Parathyroid adenoma (tissue), 2 donors: Measurements from ENCODE around the gene VPS13D.

Source experiments
- H2AFZ ChIP-seq: fragments of 300-600 bp; sonication (generic); one replicate; pipeline ENCODE4 v1.7.0; 2017; ENCODE audit warnings: antibody characterized with exemption, mild to moderate bottlenecking
- H3K27ac ChIP-seq: fragments of 300-600 bp; sonication (generic); one replicate; pipeline ENCODE4 v1.7.0; 2017
- H3K27me3 ChIP-seq: fragments of 300-600 bp; sonication (generic); one replicate; pipeline ENCODE4 v1.7.0; 2017; ENCODE audit warnings: low read length; ENCODE audit not compliant: control insufficient read depth, insufficient read depth
- H3K36me3 ChIP-seq: fragments of 300-600 bp; sonication (generic); one replicate; pipeline ENCODE4 v1.7.0; 2017; ENCODE audit warnings: low read length; ENCODE audit not compliant: control insufficient read depth, insufficient read depth
- H3K4me1 ChIP-seq: fragments of 300-600 bp; sonication (generic); one replicate; pipeline ENCODE4 v1.7.0; 2017; ENCODE audit warnings: control low read depth
- H3K4me2 ChIP-seq: fragments of 300-600 bp; sonication (generic); one replicate; pipeline ENCODE4 v1.7.0; 2017; ENCODE audit warnings: low read length
- H3K4me3 ChIP-seq: fragments of 300-600 bp; sonication (generic); one replicate; pipeline ENCODE4 v1.7.0; 2017; ENCODE audit warnings: low read depth, low read length
- H3K79me2 ChIP-seq: fragments of 300-600 bp; sonication (generic); one replicate; pipeline ENCODE4 v1.7.0; 2017; ENCODE audit warnings: control low read depth
- H3K9ac ChIP-seq: fragments of 300-600 bp; sonication (generic); one replicate; pipeline ENCODE4 v1.7.0; 2017; ENCODE audit warnings: mild to moderate bottlenecking
- H3K9me3 ChIP-seq: fragments of 300-600 bp; sonication (generic); one replicate; pipeline ENCODE4 v1.7.0; 2017; ENCODE audit warnings: low read length; ENCODE audit not compliant: control insufficient read depth
- CTCF ChIP-seq: fragments of 300-600 bp; sonication (generic); IDR thresholded peaks from one replicate; pipeline ENCODE4 v1.7.0; 2017; ENCODE audit warnings: antibody characterized with exemption, mild to moderate bottlenecking
- donor health status: primary hyperparathyroidism.

VPS13D gene

GRCh38 chr1:12441414-12442105, 211.7 kb downstream of the VPS13D start:
- Histone ChIP-seq H3K9ac (no peak overlapping the region), H3K4me1 (no peaks in the 10 kb centered on the region), H3K27me3 (no peaks in the 10 kb centered on the region), H3K4me3 (no peak overlapping the region), H3K9me3 (no peaks in the 10 kb centered on the region), H3K79me2 (no peaks in the 10 kb centered on the region), H3K4me2 (no peak overlapping the region), H2AFZ (no peak overlapping the region), H3K36me3 (no peaks in the 10 kb centered on the region), H3K27ac (no peak overlapping the region)
- no peak for TF ChIP-seq CTCF

GRCh38 chr1:12442217-12442616, 212.4 kb downstream of the VPS13D start:
- no peak overlapping the region for H2AFZ ChIP-seq
- H3K9ac ChIP-seq = no peak overlapping the region
- H3K79me2 ChIP-seq = no peaks in the 10 kb centered on the region
- peaks cover 5% of the 10 kb centered on the region for H3K4me1 ChIP-seq
- no peak overlapping the region for H3K27ac ChIP-seq
- H3K4me3 ChIP-seq = no peak overlapping the region
- no peaks in the 10 kb centered on the region for H3K27me3 ChIP-seq
- no peaks in the 10 kb centered on the region for H3K9me3 ChIP-seq
- TF ChIP-seq CTCF = no peak
- no peaks in the 10 kb centered on the region for H3K36me3 ChIP-seq
- H3K4me2 ChIP-seq = no peak overlapping the region

GRCh38 chr1:12443151-12443550, 213.3 kb downstream of the VPS13D start:
- TF ChIP-seq CTCF = no peak
- Histone ChIP-seq H2AFZ (no peak overlapping the region), H3K36me3 (no peaks in the 10 kb centered on the region), H3K27me3 (no peaks in the 10 kb centered on the region), H3K79me2 (no peaks in the 10 kb centered on the region), H3K4me3 (no peak overlapping the region), H3K9ac (no peak overlapping the region), H3K4me2 (no peak overlapping the region), H3K4me1 (peaks cover 8% of the 10 kb centered on the region), H3K27ac (no peak overlapping the region), H3K9me3 (no peaks in the 10 kb centered on the region)

- no peaks in the 10 kb centered on the region for H3K27me3 ChIP-seq
- H3K4me2 ChIP-seq = no peak overlapping the region
- no peaks in the 10 kb centered on the region for H3K36me3 ChIP-seq
- H3K9me3 ChIP-seq = no peaks in the 10 kb centered on the region
- no peak overlapping the region for H3K4me3 ChIP-seq
- no peak overlapping the region for H3K27ac ChIP-seq
- peaks cover 16% of the 10 kb centered on the region for H3K4me1 ChIP-seq
- no peak overlapping the region for H3K9ac ChIP-seq
- no peak overlapping the region for H2AFZ ChIP-seq
- no peak for TF ChIP-seq CTCF
- no peaks in the 10 kb centered on the region for H3K79me2 ChIP-seq
These were observed 214.6 kb downstream of the VPS13D start for GRCh38 chr1:12444329-12444841.

GRCh38 chr1:12445257-12445656, 215.4 kb downstream of the VPS13D start:
- no peak for TF ChIP-seq CTCF
- Histone ChIP-seq H3K4me2 (no peak overlapping the region), H3K27ac (no peak overlapping the region), H3K4me3 (no peak overlapping the region), H3K9me3 (no peaks in the 10 kb centered on the region), H3K9ac (no peak overlapping the region), H3K79me2 (no peaks in the 10 kb centered on the region), H3K27me3 (no peaks in the 10 kb centered on the region), H3K36me3 (no peaks in the 10 kb centered on the region), H2AFZ (no peak overlapping the region), H3K4me1 (peaks cover 20% of the 10 kb centered on the region)
